ENCODE results near the gene KDR.

GRCh38 chr4:55087913-55088260 is 37.5 kb downstream of the KDR start:
- TF ChIP-seq EGR1 (IDR thresholded peaks at IDR 0.05; ENCODE audit: borderline replicate concordance in 1 of 2, low read depth in 2 of 2, low read length in 2 of 2) (no peak), HDGF (IDR thresholded peaks at IDR 0.05) (no peak)
